ENCODE results near the gene GLYATL1.

GLYATL1 gene

DNA sequence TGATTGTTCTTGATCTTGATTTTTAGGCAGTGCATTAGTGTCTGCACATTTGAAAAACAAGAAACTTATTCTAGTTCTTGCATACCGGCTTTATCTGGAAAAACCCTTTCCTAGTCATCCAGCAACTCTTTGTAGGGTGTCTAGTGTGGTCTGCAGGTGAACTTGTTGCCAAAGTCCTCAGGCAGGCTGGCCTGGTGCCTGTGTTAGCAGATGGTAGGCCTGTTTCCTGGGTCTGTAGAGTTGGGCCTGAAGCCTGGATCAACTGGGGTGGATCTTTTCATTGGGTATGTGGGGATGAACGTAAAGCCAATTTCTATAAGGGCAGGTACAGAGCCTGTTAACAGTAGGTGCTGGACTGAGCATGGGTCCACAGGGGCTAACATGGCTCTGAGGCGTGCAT is 5.6 kb upstream of the GLYATL1 start:
- H3K27ac ChIP-seq (replicated peaks) = no peak overlapping the region
- H3K4me3 ChIP-seq (replicated peaks; ENCODE audit: insufficient read depth, low read length) = no peak overlapping the region
- TF ChIP-seq SPI1 (IDR thresholded peaks at IDR 0.05; ENCODE audit: borderline replicate concordance, low read depth) (no peak), GABPA (IDR thresholded peaks at IDR 0.05; ENCODE audit: low read depth) (no peak), POLR2AphosphoS5 (IDR thresholded peaks at IDR 0.05; ENCODE audit: low read depth) (no peak)
- TF ChIP-seq, protein P1, sequence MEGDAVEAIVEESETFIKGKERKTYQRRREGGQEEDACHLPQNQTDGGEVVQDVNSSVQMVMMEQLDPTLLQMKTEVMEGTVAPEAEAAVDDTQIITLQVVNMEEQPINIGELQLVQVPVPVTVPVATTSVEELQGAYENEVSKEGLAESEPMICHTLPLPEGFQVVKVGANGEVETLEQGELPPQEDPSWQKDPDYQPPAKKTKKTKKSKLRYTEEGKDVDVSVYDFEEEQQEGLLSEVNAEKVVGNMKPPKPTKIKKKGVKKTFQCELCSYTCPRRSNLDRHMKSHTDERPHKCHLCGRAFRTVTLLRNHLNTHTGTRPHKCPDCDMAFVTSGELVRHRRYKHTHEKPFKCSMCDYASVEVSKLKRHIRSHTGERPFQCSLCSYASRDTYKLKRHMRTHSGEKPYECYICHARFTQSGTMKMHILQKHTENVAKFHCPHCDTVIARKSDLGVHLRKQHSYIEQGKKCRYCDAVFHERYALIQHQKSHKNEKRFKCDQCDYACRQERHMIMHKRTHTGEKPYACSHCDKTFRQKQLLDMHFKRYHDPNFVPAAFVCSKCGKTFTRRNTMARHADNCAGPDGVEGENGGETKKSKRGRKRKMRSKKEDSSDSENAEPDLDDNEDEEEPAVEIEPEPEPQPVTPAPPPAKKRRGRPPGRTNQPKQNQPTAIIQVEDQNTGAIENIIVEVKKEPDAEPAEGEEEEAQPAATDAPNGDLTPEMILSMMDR (IDR thresholded peaks at IDR 0.05; ENCODE audit: insufficient read depth, low read length) = no peak
- TF ChIP-seq, protein P2, sequence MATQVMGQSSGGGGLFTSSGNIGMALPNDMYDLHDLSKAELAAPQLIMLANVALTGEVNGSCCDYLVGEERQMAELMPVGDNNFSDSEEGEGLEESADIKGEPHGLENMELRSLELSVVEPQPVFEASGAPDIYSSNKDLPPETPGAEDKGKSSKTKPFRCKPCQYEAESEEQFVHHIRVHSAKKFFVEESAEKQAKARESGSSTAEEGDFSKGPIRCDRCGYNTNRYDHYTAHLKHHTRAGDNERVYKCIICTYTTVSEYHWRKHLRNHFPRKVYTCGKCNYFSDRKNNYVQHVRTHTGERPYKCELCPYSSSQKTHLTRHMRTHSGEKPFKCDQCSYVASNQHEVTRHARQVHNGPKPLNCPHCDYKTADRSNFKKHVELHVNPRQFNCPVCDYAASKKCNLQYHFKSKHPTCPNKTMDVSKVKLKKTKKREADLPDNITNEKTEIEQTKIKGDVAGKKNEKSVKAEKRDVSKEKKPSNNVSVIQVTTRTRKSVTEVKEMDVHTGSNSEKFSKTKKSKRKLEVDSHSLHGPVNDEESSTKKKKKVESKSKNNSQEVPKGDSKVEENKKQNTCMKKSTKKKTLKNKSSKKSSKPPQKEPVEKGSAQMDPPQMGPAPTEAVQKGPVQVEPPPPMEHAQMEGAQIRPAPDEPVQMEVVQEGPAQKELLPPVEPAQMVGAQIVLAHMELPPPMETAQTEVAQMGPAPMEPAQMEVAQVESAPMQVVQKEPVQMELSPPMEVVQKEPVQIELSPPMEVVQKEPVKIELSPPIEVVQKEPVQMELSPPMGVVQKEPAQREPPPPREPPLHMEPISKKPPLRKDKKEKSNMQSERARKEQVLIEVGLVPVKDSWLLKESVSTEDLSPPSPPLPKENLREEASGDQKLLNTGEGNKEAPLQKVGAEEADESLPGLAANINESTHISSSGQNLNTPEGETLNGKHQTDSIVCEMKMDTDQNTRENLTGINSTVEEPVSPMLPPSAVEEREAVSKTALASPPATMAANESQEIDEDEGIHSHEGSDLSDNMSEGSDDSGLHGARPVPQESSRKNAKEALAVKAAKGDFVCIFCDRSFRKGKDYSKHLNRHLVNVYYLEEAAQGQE (IDR thresholded peaks at IDR 0.05; ENCODE audit: insufficient replicate concordance, low read depth) = no peak
- DNase-seq (ENCODE audit: low read depth in 1 of 2, low spot score in 1 of 2) = no peak
- H3K27me3 ChIP-seq (ENCODE audit: insufficient read depth, poor library complexity, severe bottlenecking) = no peaks in the 10 kb centered on the region

DNA sequence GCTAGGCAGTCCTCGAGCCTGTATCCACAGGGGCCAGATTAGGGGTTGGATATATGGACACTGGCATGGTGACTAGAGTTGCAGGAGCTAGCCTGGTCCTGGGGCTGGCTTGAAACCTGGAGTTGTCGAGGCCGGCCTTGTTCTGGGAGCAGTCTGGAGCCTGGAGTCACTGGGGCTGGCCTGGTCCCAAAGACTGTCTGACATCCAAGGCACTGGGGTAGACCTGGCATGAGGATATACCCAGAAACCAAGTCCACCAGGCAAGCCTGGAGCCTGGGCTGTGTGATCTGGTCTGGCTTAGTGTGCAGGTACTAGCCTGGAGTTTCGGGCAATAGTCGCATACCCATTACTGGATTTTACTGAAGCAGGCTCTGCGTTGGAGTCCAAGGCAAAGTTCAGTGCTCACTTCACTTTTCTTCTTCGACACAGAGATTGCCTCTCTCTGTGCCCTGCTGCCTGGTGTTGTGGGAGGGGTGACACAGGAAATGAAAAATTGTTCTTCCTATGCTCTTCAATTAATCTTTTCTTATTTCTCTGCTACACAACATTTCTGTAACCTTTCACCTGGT is 4.3 kb upstream of the GLYATL1 start:
- no peak for DNase-seq (ENCODE audit: low read depth in 1 of 2, low spot score in 1 of 2)
- H3K4me3 ChIP-seq (replicated peaks; ENCODE audit: insufficient read depth, low read length) = no peak overlapping the region
- TF ChIP-seq, protein P2 (IDR thresholded peaks at IDR 0.05; ENCODE audit: insufficient replicate concordance, low read depth) = no peak
- TF ChIP-seq GABPA (IDR thresholded peaks at IDR 0.05; ENCODE audit: low read depth) (no peak), SPI1 (IDR thresholded peaks at IDR 0.05; ENCODE audit: borderline replicate concordance, low read depth) (no peak), POLR2AphosphoS5 (IDR thresholded peaks at IDR 0.05; ENCODE audit: low read depth) (no peak)
- TF ChIP-seq, protein P1 (IDR thresholded peaks at IDR 0.05; ENCODE audit: insufficient read depth, low read length) = no peak
- H3K27me3 ChIP-seq (ENCODE audit: insufficient read depth, poor library complexity, severe bottlenecking) = no peaks in the 10 kb centered on the region
- no peak overlapping the region for H3K27ac ChIP-seq (replicated peaks)

DNA sequence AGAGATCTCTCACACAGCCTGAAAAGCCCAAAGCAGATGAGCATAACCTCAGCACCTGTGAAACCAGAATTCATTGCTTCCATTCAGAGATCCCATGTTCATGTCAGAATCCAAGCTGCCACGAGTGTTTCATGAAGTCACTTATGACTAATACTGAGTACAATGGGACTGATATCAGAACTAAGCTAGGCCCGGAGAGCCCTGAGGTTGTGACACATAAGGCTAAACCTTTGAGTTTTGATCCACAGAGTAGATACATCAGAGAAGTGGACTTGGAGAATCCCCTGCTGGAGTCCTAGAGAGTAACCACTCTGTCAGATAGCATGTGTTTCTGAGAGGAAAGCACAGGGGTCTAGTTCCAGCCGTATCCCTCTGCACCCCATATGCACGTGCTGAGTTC is 890 bp upstream of the GLYATL1 start:
- Histone ChIP-seq H3K4me3 (replicated peaks; ENCODE audit: insufficient read depth, low read length) (no peak overlapping the region), H3K27ac (replicated peaks) (no peak overlapping the region), H3K27me3 (ENCODE audit: insufficient read depth, poor library complexity, severe bottlenecking) (no peaks in the 10 kb centered on the region)
- TF ChIP-seq, protein P2 (IDR thresholded peaks at IDR 0.05; ENCODE audit: insufficient replicate concordance, low read depth) = no peak
- TF ChIP-seq SPI1 (IDR thresholded peaks at IDR 0.05; ENCODE audit: borderline replicate concordance, low read depth) (no peak), POLR2AphosphoS5 (IDR thresholded peaks at IDR 0.05; ENCODE audit: low read depth) (no peak), GABPA (IDR thresholded peaks at IDR 0.05; ENCODE audit: low read depth) (no peak)
- TF ChIP-seq, protein P1 (IDR thresholded peaks at IDR 0.05; ENCODE audit: insufficient read depth, low read length) = no peak
- no peak for DNase-seq (ENCODE audit: low read depth in 1 of 2, low spot score in 1 of 2)

Measured in HL-60 (cell line).